ENCODE results near the gene USP9Y.

Gene USP9Y

DNA sequence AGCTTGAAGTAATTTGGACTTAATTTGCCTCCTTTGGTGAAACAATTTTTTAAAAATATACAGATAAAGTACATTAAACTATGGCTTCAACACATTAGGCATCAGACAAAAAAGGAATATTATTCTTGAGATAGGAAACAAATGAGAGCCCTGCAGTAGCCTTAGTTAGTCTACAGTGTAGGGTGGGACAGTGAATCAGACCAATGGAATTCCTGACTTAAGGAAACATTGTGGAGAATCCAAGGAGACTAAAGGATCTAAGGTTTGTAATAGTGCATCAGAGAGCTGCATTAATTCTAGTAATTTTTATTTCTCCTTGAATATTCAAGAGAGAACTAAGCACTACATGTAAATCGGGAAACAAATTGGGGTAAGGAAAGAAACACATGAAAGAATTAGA is 125.8 kb downstream of the USP9Y start:
- DNase-seq (ENCODE audit: low spot score): no peak
- in situ Hi-C loops (cut with MboI; ENCODE audit: low pct_unique_long_range_greater_than_20kb, low sequenced_read_pairs, unreplicated experiment): no loop called here
- TF ChIP-seq, protein P1, sequence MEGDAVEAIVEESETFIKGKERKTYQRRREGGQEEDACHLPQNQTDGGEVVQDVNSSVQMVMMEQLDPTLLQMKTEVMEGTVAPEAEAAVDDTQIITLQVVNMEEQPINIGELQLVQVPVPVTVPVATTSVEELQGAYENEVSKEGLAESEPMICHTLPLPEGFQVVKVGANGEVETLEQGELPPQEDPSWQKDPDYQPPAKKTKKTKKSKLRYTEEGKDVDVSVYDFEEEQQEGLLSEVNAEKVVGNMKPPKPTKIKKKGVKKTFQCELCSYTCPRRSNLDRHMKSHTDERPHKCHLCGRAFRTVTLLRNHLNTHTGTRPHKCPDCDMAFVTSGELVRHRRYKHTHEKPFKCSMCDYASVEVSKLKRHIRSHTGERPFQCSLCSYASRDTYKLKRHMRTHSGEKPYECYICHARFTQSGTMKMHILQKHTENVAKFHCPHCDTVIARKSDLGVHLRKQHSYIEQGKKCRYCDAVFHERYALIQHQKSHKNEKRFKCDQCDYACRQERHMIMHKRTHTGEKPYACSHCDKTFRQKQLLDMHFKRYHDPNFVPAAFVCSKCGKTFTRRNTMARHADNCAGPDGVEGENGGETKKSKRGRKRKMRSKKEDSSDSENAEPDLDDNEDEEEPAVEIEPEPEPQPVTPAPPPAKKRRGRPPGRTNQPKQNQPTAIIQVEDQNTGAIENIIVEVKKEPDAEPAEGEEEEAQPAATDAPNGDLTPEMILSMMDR (IDR thresholded peaks at IDR 0.05; ENCODE audit: extremely low read depth, insufficient read depth, missing control alignments): no peak

DNA sequence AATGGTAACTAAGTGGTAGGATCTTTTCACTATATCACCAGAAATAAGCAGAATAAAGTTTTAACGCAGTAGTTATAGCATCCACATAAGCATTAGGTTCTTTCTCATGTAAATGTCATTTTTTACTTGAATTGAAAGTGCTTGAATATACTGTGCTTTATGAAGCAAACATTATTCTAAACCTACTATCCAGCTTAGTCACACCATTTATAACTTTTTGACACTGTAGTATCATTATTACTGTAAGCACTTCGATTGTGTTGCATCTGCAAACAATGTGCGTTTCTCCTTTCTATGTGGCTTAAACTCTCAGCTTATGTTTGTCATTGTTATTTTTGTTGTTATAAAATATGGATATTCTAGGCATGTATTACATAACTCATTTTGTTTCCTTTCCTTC is 132.3 kb downstream of the USP9Y start:
- TF ChIP-seq, protein P1 (IDR thresholded peaks at IDR 0.05; ENCODE audit: extremely low read depth, insufficient read depth, missing control alignments): no peak
- in situ Hi-C loops (cut with MboI; ENCODE audit: low pct_unique_long_range_greater_than_20kb, low sequenced_read_pairs, unreplicated experiment): no loop called here
- DNase-seq (ENCODE audit: low spot score): no peak

DNA sequence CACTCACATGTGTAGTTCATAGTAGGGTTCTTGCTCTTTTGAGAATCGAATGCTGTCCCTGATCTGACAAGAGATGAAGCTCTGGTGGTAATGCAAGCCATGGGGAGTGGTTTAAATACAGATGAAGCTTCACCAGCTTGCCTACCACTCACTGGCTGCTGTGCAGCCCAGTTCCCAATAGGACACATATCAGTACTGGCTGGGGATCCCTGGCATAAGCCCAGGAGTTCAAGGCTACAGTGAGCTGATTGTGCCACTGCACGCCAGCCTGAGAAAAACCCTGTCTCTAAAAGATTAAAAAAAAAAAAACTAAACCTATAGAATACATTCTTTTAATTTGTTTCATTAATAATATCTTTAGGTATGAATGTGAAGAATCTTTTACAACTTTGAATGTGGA is 136.5 kb downstream of the USP9Y start:
- no peak for DNase-seq (ENCODE audit: low spot score)
- in situ Hi-C loops (cut with MboI; ENCODE audit: low pct_unique_long_range_greater_than_20kb, low sequenced_read_pairs, unreplicated experiment): no loop called here
- TF ChIP-seq, protein P1 (IDR thresholded peaks at IDR 0.05; ENCODE audit: extremely low read depth, insufficient read depth, missing control alignments): no peak

DNA sequence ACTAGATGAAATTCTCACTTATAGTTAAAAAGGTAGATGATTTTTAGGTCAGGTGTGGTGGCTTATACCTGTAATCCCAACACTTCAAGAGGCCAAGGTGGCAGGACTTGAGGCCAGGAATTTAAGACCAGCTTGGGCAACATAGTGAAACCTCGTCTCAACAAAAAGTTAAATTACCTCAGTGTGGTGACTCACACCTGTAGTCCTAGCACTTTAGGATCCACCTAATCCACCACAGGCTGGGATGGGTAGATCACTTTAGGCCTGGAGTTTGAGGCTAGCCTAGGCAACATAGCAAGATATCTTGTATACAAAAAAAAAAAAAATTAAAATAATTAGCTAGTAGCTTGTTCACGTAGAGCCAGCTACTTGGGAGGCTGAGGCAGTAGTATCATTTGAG is 140.3 kb downstream of the USP9Y start:
- no peak for DNase-seq (ENCODE audit: low spot score)
- in situ Hi-C loops (cut with MboI; ENCODE audit: low pct_unique_long_range_greater_than_20kb, low sequenced_read_pairs, unreplicated experiment): no loop called here
- TF ChIP-seq, protein P1 (IDR thresholded peaks at IDR 0.05; ENCODE audit: extremely low read depth, insufficient read depth, missing control alignments): no peak

DNA sequence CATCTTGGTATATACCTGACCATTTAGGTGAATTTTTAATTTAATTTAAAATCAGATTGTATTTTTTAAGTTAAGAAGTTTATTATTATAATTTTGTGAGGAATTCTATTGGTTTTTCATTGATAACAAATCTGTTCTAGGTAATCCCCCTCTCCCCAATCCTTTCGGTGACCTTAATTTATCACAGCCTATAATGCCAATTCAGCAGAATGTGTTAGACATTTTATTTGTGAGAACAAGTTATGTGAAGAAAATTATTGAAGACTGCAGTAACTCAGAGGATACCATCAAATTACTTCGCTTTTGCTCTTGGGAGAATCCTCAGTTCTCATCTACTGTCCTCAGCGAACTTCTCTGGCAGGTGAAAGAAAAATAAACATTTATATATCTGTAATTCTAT is 145.8 kb downstream of the USP9Y start:
- DNase-seq (ENCODE audit: low spot score): no peak
- TF ChIP-seq, protein P1 (IDR thresholded peaks at IDR 0.05; ENCODE audit: extremely low read depth, insufficient read depth, missing control alignments): no peak
- in situ Hi-C loops (cut with MboI; ENCODE audit: low pct_unique_long_range_greater_than_20kb, low sequenced_read_pairs, unreplicated experiment): no loop called here

DNA sequence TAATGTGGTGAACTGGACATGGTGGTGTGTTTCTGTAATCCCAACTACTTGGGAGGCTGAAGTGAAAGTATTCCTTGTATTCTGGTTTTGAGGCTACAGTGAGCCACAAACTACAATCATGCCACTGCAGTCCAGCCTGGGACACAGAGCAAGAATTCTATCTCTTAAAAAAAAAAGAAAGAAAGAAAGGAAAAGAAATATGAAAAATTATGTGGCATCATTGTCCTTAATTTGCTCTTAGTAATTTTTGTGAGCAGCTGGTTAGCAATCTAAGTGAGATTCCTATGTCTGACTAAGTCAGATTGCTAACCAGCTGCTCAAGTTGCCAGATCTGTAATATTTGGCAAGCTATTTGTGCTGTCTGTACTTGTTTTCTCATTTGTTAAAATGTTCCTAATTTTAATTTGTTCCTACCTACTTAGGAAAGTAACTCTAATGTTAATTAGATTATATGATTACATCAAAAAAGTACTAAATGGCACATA is 154.8 kb downstream of the USP9Y start:
- in situ Hi-C loops (cut with MboI; ENCODE audit: low pct_unique_long_range_greater_than_20kb, low sequenced_read_pairs, unreplicated experiment): no loop called here
- no peak for DNase-seq (ENCODE audit: low spot score)
- TF ChIP-seq, protein P1 (IDR thresholded peaks at IDR 0.05; ENCODE audit: extremely low read depth, insufficient read depth, missing control alignments): no peak

DNA sequence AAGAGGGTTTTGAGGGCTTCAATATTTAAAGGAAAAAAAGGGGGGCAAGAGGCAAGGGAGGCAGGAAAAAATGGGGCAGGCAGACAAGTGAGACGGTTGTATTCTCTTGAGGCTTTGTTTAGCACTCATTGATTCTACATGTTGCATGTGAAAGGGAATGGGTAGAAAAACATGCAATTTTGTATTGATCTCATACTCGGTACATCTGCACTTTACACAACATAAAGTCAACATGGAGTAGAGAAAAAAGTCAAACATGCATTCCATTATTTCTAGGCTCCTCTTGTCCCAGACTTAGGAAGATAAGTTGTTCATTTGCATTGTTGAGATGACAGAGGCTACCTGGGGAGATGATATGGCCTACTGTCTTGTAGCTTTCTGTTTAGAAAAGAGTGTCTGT is 166.9 kb downstream of the USP9Y start:
- TF ChIP-seq, protein P1 (IDR thresholded peaks at IDR 0.05; ENCODE audit: extremely low read depth, insufficient read depth, missing control alignments): no peak
- DNase-seq (ENCODE audit: low spot score): no peak
- in situ Hi-C loops (cut with MboI; ENCODE audit: low pct_unique_long_range_greater_than_20kb, low sequenced_read_pairs, unreplicated experiment): no loop called here
